HEK293 (cell line): ENCODE measurements around the gene FBXL15.

Source experiments
- HIC1 ChIP-seq: fragments of 450-650 bp; formaldehyde crosslinking; IDR thresholded peaks from 2 replicates; pipeline ENCODE4 v1.5.1; 2016; ENCODE audit warnings: missing biosample characterization, missing genetic modification characterization
- INSM2 ChIP-seq: fragments of 450-650 bp; formaldehyde crosslinking; IDR thresholded peaks from 2 replicates; pipeline ENCODE4 v1.5.1; 2016; ENCODE audit warnings: missing biosample characterization, missing genetic modification characterization
- KLF10 ChIP-seq: fragments of 450-650 bp; IDR thresholded peaks from 2 replicates; pipeline ENCODE4 v1.5.1; 2018; ENCODE audit warnings: missing biosample characterization, mild to moderate bottlenecking, missing genetic modification characterization
- PRDM10 ChIP-seq: fragments of 450-650 bp; formaldehyde crosslinking; IDR thresholded peaks from 2 replicates; pipeline ENCODE4 v1.5.1; 2016; ENCODE audit warnings: missing biosample characterization, missing genetic modification characterization
- SP7 ChIP-seq: fragments of 450-650 bp; formaldehyde crosslinking; IDR thresholded peaks from 2 replicates; pipeline ENCODE4 v1.5.1; 2016; ENCODE audit warnings: missing biosample characterization, missing genetic modification characterization
- ZFHX2 ChIP-seq: fragments of 450-650 bp; formaldehyde crosslinking; conservative IDR thresholded peaks from 2 replicates; pipeline ENCODE4 v1.5.1; 2016; ENCODE audit warnings: missing biosample characterization, missing genetic modification characterization
- ZNF112 ChIP-seq: fragments of 450-650 bp; formaldehyde crosslinking; IDR thresholded peaks from 2 replicates; pipeline ENCODE4 v1.5.0; 2017; ENCODE audit warnings: missing biosample characterization, missing genetic modification characterization
- ZNF138 ChIP-seq: fragments of 450-650 bp; formaldehyde crosslinking; IDR thresholded peaks from 2 replicates; pipeline ENCODE4 v1.5.1; 2016; ENCODE audit warnings: missing biosample characterization, missing genetic modification characterization, borderline replicate concordance
- ZNF157 ChIP-seq: fragments of 450-650 bp; formaldehyde crosslinking; IDR thresholded peaks from 2 replicates; pipeline ENCODE4 v1.5.1; 2016; ENCODE audit warnings: missing biosample characterization, missing genetic modification characterization
- ZNF292 ChIP-seq: fragments of 450-650 bp; formaldehyde crosslinking; IDR thresholded peaks from 2 replicates; pipeline ENCODE4 v1.5.1; 2016; ENCODE audit warnings: low read depth, missing biosample characterization, missing genetic modification characterization, borderline replicate concordance
- ZNF350 ChIP-seq: fragments of 450-650 bp; formaldehyde crosslinking; IDR thresholded peaks from 2 replicates; pipeline ENCODE4 v1.5.0; 2017; ENCODE audit warnings: missing biosample characterization, mild to moderate bottlenecking, missing genetic modification characterization
- ZNF501 ChIP-seq: fragments of 450-650 bp; formaldehyde crosslinking; IDR thresholded peaks from 2 replicates; pipeline ENCODE4 v1.5.1; 2016; ENCODE audit warnings: missing biosample characterization, missing genetic modification characterization
- ZNF624 ChIP-seq: fragments of 450-650 bp; formaldehyde crosslinking; IDR thresholded peaks from 2 replicates; pipeline ENCODE4 v1.5.1; 2017; ENCODE audit warnings: missing biosample characterization, missing genetic modification characterization
- ZNF645 ChIP-seq: fragments of 450-650 bp; formaldehyde crosslinking; IDR thresholded peaks from 2 replicates; pipeline ENCODE4; 2016; ENCODE audit warnings: missing biosample characterization, missing genetic modification characterization
- ZNF658 ChIP-seq: fragments of 450-650 bp; formaldehyde crosslinking; IDR thresholded peaks from 2 replicates; pipeline ENCODE4; 2016; ENCODE audit warnings: missing biosample characterization, missing genetic modification characterization
- TF ChIP-seq, protein P1 (sequence below): fragments of 450-650 bp; formaldehyde crosslinking; IDR thresholded peaks from 2 replicates; pipeline ENCODE4 v1.5.1; 2016; ENCODE audit warnings: missing biosample characterization, missing genetic modification characterization
- TF ChIP-seq, protein P2 (sequence below): fragments of 450-650 bp; formaldehyde crosslinking; IDR thresholded peaks from 2 replicates; pipeline ENCODE4 v1.5.1; 2016; ENCODE audit warnings: missing biosample characterization, missing genetic modification characterization
- TF ChIP-seq, protein P3 (sequence below): fragments of 450-650 bp; formaldehyde crosslinking; IDR thresholded peaks from 2 replicates; pipeline ENCODE4 v1.5.1; 2016; ENCODE audit warnings: missing biosample characterization, missing genetic modification characterization, borderline replicate concordance

FBXL15 gene

GRCh38 chr10:102395400-102396316, 25.0 kb upstream of the FBXL15 start, which contains the start of gene NFKB2 (continued):
- TF ChIP-seq KLF10 (tag by site-specific recombination) (peak; percentile 80; the same call in 1 of the 2 replicates), ZNF138 (tag by site-specific recombination) (no peak), INSM2 (tag by site-specific recombination) (no peak), ZNF645 (no peak), ZNF157 (tag by site-specific recombination) (no peak), ZNF350 (tag by site-specific recombination) (no peak), ZNF501 (tag by site-specific recombination) (no peak), ZNF624 (no peak), SP7 (tag by site-specific recombination) (peak; percentile 24), ZNF292 (no peak), ZFHX2 (tag by site-specific recombination) (0 out of 2 replicates have a peak, but pooled peaks have one; percentile 11), ZNF658 (tag by site-specific recombination) (no peak), HIC1 (tag by site-specific recombination) (peak; percentile 20; the same call in 1 of the 2 replicates), ZNF112 (tag by site-specific recombination) (no peak), PRDM10 (tag by site-specific recombination) (peak; percentile 63)
- TF ChIP-seq, protein P1, sequence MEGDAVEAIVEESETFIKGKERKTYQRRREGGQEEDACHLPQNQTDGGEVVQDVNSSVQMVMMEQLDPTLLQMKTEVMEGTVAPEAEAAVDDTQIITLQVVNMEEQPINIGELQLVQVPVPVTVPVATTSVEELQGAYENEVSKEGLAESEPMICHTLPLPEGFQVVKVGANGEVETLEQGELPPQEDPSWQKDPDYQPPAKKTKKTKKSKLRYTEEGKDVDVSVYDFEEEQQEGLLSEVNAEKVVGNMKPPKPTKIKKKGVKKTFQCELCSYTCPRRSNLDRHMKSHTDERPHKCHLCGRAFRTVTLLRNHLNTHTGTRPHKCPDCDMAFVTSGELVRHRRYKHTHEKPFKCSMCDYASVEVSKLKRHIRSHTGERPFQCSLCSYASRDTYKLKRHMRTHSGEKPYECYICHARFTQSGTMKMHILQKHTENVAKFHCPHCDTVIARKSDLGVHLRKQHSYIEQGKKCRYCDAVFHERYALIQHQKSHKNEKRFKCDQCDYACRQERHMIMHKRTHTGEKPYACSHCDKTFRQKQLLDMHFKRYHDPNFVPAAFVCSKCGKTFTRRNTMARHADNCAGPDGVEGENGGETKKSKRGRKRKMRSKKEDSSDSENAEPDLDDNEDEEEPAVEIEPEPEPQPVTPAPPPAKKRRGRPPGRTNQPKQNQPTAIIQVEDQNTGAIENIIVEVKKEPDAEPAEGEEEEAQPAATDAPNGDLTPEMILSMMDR (tag by site-specific recombination) = no peak
- TF ChIP-seq, protein P2, sequence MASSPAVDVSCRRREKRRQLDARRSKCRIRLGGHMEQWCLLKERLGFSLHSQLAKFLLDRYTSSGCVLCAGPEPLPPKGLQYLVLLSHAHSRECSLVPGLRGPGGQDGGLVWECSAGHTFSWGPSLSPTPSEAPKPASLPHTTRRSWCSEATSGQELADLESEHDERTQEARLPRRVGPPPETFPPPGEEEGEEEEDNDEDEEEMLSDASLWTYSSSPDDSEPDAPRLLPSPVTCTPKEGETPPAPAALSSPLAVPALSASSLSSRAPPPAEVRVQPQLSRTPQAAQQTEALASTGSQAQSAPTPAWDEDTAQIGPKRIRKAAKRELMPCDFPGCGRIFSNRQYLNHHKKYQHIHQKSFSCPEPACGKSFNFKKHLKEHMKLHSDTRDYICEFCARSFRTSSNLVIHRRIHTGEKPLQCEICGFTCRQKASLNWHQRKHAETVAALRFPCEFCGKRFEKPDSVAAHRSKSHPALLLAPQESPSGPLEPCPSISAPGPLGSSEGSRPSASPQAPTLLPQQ (tag by site-specific recombination) = 0 out of 2 replicates have a peak, but pooled peaks have one; percentile 9
- TF ChIP-seq, protein P3, sequence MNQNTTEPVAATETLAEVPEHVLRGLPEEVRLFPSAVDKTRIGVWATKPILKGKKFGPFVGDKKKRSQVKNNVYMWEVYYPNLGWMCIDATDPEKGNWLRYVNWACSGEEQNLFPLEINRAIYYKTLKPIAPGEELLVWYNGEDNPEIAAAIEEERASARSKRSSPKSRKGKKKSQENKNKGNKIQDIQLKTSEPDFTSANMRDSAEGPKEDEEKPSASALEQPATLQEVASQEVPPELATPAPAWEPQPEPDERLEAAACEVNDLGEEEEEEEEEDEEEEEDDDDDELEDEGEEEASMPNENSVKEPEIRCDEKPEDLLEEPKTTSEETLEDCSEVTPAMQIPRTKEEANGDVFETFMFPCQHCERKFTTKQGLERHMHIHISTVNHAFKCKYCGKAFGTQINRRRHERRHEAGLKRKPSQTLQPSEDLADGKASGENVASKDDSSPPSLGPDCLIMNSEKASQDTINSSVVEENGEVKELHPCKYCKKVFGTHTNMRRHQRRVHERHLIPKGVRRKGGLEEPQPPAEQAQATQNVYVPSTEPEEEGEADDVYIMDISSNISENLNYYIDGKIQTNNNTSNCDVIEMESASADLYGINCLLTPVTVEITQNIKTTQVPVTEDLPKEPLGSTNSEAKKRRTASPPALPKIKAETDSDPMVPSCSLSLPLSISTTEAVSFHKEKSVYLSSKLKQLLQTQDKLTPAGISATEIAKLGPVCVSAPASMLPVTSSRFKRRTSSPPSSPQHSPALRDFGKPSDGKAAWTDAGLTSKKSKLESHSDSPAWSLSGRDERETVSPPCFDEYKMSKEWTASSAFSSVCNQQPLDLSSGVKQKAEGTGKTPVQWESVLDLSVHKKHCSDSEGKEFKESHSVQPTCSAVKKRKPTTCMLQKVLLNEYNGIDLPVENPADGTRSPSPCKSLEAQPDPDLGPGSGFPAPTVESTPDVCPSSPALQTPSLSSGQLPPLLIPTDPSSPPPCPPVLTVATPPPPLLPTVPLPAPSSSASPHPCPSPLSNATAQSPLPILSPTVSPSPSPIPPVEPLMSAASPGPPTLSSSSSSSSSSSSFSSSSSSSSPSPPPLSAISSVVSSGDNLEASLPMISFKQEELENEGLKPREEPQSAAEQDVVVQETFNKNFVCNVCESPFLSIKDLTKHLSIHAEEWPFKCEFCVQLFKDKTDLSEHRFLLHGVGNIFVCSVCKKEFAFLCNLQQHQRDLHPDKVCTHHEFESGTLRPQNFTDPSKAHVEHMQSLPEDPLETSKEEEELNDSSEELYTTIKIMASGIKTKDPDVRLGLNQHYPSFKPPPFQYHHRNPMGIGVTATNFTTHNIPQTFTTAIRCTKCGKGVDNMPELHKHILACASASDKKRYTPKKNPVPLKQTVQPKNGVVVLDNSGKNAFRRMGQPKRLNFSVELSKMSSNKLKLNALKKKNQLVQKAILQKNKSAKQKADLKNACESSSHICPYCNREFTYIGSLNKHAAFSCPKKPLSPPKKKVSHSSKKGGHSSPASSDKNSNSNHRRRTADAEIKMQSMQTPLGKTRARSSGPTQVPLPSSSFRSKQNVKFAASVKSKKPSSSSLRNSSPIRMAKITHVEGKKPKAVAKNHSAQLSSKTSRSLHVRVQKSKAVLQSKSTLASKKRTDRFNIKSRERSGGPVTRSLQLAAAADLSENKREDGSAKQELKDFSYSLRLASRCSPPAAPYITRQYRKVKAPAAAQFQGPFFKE (tag by site-specific recombination) = no peak
